ENCODE data around the gene SEMA5A. TPM values are rescaled to one million over a fixed set of nuclear protein-coding genes. Genes with fewer than 3 reads are reported as not detected.

Gene SEMA5A
- total and polyA plus RNA-seq, 2 of the 8 experiments (the other 6 are each of a cell fraction or from before 2014, with no cell fraction given): 5.3 to 8.9 TPM

DNA sequence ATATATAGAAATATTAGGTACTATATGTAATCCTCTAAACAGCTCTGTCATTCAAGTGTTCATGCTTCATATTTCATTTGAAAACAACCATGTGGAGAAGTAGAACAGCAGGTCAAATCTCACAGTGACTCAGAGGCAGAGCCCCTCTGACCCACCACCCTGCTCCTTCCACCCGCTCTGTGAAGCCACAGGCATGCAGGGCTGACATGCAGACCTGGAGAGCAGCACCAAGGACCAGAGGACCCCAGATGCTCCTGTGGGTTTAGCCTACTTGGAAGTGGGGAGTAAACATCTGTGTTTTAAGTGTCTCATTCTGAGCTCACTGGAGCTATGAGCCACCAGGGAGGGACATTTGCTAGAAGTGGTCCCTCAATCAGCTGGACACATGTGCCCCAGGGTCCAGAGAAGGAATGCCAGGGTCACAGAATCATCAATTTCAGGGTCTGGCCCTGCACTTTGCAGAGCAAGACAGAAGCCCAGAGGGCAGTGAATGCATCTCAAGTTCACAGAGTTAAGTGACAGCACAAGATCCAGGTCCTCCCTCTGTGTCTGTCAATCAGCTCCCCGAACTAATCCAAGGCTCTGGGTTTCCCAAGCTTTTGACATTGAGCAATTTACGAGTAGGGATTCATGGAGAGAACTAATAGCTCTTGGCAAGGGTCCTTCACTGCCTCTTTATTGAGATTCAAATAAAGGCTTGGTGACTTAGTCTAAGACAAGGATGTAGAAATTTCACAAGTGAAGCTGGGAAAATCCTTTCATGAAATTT is 441.1 kb downstream of the SEMA5A start (continued):
- TF ChIP-seq, protein P1, sequence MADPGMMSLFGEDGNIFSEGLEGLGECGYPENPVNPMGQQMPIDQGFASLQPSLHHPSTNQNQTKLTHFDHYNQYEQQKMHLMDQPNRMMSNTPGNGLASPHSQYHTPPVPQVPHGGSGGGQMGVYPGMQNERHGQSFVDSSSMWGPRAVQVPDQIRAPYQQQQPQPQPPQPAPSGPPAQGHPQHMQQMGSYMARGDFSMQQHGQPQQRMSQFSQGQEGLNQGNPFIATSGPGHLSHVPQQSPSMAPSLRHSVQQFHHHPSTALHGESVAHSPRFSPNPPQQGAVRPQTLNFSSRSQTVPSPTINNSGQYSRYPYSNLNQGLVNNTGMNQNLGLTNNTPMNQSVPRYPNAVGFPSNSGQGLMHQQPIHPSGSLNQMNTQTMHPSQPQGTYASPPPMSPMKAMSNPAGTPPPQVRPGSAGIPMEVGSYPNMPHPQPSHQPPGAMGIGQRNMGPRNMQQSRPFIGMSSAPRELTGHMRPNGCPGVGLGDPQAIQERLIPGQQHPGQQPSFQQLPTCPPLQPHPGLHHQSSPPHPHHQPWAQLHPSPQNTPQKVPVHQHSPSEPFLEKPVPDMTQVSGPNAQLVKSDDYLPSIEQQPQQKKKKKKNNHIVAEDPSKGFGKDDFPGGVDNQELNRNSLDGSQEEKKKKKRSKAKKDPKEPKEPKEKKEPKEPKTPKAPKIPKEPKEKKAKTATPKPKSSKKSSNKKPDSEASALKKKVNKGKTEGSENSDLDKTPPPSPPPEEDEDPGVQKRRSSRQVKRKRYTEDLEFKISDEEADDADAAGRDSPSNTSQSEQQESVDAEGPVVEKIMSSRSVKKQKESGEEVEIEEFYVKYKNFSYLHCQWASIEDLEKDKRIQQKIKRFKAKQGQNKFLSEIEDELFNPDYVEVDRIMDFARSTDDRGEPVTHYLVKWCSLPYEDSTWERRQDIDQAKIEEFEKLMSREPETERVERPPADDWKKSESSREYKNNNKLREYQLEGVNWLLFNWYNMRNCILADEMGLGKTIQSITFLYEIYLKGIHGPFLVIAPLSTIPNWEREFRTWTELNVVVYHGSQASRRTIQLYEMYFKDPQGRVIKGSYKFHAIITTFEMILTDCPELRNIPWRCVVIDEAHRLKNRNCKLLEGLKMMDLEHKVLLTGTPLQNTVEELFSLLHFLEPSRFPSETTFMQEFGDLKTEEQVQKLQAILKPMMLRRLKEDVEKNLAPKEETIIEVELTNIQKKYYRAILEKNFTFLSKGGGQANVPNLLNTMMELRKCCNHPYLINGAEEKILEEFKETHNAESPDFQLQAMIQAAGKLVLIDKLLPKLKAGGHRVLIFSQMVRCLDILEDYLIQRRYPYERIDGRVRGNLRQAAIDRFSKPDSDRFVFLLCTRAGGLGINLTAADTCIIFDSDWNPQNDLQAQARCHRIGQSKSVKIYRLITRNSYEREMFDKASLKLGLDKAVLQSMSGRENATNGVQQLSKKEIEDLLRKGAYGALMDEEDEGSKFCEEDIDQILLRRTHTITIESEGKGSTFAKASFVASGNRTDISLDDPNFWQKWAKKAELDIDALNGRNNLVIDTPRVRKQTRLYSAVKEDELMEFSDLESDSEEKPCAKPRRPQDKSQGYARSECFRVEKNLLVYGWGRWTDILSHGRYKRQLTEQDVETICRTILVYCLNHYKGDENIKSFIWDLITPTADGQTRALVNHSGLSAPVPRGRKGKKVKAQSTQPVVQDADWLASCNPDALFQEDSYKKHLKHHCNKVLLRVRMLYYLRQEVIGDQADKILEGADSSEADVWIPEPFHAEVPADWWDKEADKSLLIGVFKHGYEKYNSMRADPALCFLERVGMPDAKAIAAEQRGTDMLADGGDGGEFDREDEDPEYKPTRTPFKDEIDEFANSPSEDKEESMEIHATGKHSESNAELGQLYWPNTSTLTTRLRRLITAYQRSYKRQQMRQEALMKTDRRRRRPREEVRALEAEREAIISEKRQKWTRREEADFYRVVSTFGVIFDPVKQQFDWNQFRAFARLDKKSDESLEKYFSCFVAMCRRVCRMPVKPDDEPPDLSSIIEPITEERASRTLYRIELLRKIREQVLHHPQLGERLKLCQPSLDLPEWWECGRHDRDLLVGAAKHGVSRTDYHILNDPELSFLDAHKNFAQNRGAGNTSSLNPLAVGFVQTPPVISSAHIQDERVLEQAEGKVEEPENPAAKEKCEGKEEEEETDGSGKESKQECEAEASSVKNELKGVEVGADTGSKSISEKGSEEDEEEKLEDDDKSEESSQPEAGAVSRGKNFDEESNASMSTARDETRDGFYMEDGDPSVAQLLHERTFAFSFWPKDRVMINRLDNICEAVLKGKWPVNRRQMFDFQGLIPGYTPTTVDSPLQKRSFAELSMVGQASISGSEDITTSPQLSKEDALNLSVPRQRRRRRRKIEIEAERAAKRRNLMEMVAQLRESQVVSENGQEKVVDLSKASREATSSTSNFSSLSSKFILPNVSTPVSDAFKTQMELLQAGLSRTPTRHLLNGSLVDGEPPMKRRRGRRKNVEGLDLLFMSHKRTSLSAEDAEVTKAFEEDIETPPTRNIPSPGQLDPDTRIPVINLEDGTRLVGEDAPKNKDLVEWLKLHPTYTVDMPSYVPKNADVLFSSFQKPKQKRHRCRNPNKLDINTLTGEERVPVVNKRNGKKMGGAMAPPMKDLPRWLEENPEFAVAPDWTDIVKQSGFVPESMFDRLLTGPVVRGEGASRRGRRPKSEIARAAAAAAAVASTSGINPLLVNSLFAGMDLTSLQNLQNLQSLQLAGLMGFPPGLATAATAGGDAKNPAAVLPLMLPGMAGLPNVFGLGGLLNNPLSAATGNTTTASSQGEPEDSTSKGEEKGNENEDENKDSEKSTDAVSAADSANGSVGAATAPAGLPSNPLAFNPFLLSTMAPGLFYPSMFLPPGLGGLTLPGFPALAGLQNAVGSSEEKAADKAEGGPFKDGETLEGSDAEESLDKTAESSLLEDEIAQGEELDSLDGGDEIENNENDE (IDR thresholded peaks at IDR 0.05; ENCODE audit: insufficient replicate concordance, low read length): no peak
- TF ChIP-seq NANOG (IDR thresholded peaks at IDR 0.05; ENCODE audit: insufficient read depth, low read depth, low read length, poor library complexity, severe bottlenecking) (no peak), BACH1 (IDR thresholded peaks at IDR 0.05; ENCODE audit: low read length) (no peak)
- TF ChIP-seq, protein P2, sequence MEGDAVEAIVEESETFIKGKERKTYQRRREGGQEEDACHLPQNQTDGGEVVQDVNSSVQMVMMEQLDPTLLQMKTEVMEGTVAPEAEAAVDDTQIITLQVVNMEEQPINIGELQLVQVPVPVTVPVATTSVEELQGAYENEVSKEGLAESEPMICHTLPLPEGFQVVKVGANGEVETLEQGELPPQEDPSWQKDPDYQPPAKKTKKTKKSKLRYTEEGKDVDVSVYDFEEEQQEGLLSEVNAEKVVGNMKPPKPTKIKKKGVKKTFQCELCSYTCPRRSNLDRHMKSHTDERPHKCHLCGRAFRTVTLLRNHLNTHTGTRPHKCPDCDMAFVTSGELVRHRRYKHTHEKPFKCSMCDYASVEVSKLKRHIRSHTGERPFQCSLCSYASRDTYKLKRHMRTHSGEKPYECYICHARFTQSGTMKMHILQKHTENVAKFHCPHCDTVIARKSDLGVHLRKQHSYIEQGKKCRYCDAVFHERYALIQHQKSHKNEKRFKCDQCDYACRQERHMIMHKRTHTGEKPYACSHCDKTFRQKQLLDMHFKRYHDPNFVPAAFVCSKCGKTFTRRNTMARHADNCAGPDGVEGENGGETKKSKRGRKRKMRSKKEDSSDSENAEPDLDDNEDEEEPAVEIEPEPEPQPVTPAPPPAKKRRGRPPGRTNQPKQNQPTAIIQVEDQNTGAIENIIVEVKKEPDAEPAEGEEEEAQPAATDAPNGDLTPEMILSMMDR (IDR thresholded peaks at IDR 0.05; ENCODE audit: control extremely low read depth in 1 of 3, insufficient read depth in 1 of 3, low read depth in 1 of 3, low read length in 3 of 3): no peak
- TF ChIP-seq, protein P3, sequence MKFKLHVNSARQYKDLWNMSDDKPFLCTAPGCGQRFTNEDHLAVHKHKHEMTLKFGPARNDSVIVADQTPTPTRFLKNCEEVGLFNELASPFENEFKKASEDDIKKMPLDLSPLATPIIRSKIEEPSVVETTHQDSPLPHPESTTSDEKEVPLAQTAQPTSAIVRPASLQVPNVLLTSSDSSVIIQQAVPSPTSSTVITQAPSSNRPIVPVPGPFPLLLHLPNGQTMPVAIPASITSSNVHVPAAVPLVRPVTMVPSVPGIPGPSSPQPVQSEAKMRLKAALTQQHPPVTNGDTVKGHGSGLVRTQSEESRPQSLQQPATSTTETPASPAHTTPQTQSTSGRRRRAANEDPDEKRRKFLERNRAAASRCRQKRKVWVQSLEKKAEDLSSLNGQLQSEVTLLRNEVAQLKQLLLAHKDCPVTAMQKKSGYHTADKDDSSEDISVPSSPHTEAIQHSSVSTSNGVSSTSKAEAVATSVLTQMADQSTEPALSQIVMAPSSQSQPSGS (IDR thresholded peaks at IDR 0.05; ENCODE audit: low read length): no peak

Measured in H1 (cell line).